ENCODE data around the gene SLC26A4. TPM values are rescaled to one million over a fixed set of nuclear protein-coding genes. Genes with fewer than 3 reads are reported as not detected.
A peak's percentile ranks its signal among the peaks of the same experiment; 100 is the strongest.

Gene SLC26A4
- total RNA-seq: under 1 TPM in 1 of 2 donors, not detected in 1; 0.42 TPM
- not detected for polyA plus RNA-seq (2013, experiment 1 of 2)
- 0.17 TPM for polyA plus RNA-seq (2013, experiment 2 of 2)
- long read RNA-seq, experiment 1: 0 reads
- long read RNA-seq, experiment 2: 0 reads
- long read RNA-seq, experiment 3: 0 reads
- long read RNA-seq, experiment 4: 0 reads

GRCh38 chr7:107660381-107661080 lies at the start of gene SLC26A4:
SLC26A4 (plus strand) TSS chr7:107660828; CDS start chr7:107661642, 814 bp downstream.
- H3K27me3 Mint-ChIP-seq (ENCODE audit: insufficient read depth): peaks cover 77% of the 10 kb centered on the region
- Histone ChIP-seq H3K36me3 (ENCODE audit: control insufficient read depth, insufficient read depth, low read length) (no peaks in the 10 kb centered on the region), H3K27ac (ENCODE audit: low read depth, low read length) (no peak within 1 kb of the TSS), H3K9ac (ENCODE audit: extremely low read depth, low read length, poor library complexity, severe bottlenecking) (no peak within 1 kb of the TSS), H3K4me1 (ENCODE audit: control insufficient read depth, insufficient read depth, low read length) (no peaks in the 10 kb centered on the region), H3K27me3 (ENCODE audit: control insufficient read depth, insufficient read depth, low read length, poor library complexity, severe bottlenecking) (peaks cover 70% of the 10 kb centered on the region), H3K9me3 (ENCODE audit: control insufficient read depth, low read length) (no peaks in the 10 kb centered on the region), H3K4me3 (ENCODE audit: low read length) (peak within 1 kb of the TSS; percentile 78)
- TF ChIP-seq CTCF (conservative IDR thresholded peaks at IDR 0.05): no peak
- H3K4me3 Mint-ChIP-seq: peak within 1 kb of the TSS; percentile 61
- WGBS, 2 experiments (ENCODE audit: insufficient coverage in 1 of 2, insufficient read length in 1 of 2): 2 to 3% methylated on average over 28 to 37 of the region's 37 CpGs
- H3K4me1 Mint-ChIP-seq: peaks cover 17% of the 10 kb centered on the region
- no peak within 1 kb of the TSS for H3K27ac Mint-ChIP-seq
- no peak for DNase-seq
- no peaks in the 10 kb centered on the region for H3K9me3 Mint-ChIP-seq
- no peaks in the 10 kb centered on the region for H3K36me3 Mint-ChIP-seq (ENCODE audit: low read depth)

GRCh38 chr7:107613439-107613838 lies 47.2 kb upstream of the SLC26A4 start:
- H3K4me1 ChIP-seq (ENCODE audit: control insufficient read depth, insufficient read depth, low read length): no peaks in the 10 kb centered on the region
- WGBS, 2 experiments (ENCODE audit: insufficient coverage in 1 of 2, insufficient read length in 1 of 2): 83 to 100% methylated on average over 1 of the region's 1 CpG
- H3K4me1 Mint-ChIP-seq: peaks cover 3% of the 10 kb centered on the region
- no peaks in the 10 kb centered on the region for H3K9me3 ChIP-seq (ENCODE audit: control insufficient read depth, low read length)
- no peak overlapping the region for H3K4me3 ChIP-seq (ENCODE audit: low read length)
- no peak overlapping the region for H3K9ac ChIP-seq (ENCODE audit: extremely low read depth, low read length, poor library complexity, severe bottlenecking)
- TF ChIP-seq CTCF (conservative IDR thresholded peaks at IDR 0.05): no peak
- H3K27ac ChIP-seq (ENCODE audit: low read depth, low read length): no peak overlapping the region
- peaks cover 39% of the 10 kb centered on the region for H3K36me3 ChIP-seq (ENCODE audit: control insufficient read depth, insufficient read depth, low read length)
- no peak overlapping the region for H3K4me3 Mint-ChIP-seq
- no peaks in the 10 kb centered on the region for H3K9me3 Mint-ChIP-seq
- peaks cover 25% of the 10 kb centered on the region for H3K36me3 Mint-ChIP-seq (ENCODE audit: low read depth)
- no peaks in the 10 kb centered on the region for H3K27me3 ChIP-seq (ENCODE audit: control insufficient read depth, insufficient read depth, low read length, poor library complexity, severe bottlenecking)
- H3K27ac Mint-ChIP-seq: no peak overlapping the region
- H3K27me3 Mint-ChIP-seq (ENCODE audit: insufficient read depth): no peaks in the 10 kb centered on the region
- DNase-seq: no peak

DNA sequence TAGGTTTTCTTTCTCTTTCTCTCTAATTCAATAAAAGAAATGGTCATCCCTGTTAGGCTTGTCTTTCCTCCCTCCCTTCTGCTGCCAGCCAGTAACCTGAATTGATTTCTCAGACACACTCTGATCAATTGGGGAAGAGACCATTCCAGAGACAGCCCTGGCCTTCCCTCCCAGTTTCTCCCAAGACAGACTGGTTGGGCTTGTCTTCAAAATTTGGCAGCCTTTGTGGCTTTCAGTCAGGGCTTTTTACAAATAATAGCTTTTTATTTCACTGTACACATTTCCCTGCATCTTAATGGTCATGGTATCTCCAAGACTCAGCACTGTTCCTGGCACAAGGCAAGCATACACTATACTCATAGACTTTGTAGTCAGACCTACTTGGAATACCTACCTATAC lies 46.7 kb upstream of the SLC26A4 start:
- H3K27me3 ChIP-seq (ENCODE audit: control insufficient read depth, insufficient read depth, low read length, poor library complexity, severe bottlenecking): no peaks in the 10 kb centered on the region
- no peaks in the 10 kb centered on the region for H3K9me3 ChIP-seq (ENCODE audit: control insufficient read depth, low read length)
- no peaks in the 10 kb centered on the region for H3K27me3 Mint-ChIP-seq (ENCODE audit: insufficient read depth)
- no peak overlapping the region for H3K9ac ChIP-seq (ENCODE audit: extremely low read depth, low read length, poor library complexity, severe bottlenecking)
- H3K4me3 Mint-ChIP-seq: no peak overlapping the region
- H3K4me1 Mint-ChIP-seq: peaks cover 3% of the 10 kb centered on the region
- H3K9me3 Mint-ChIP-seq: no peaks in the 10 kb centered on the region
- TF ChIP-seq CTCF (conservative IDR thresholded peaks at IDR 0.05): no peak
- DNase-seq: no peak
- peaks cover 44% of the 10 kb centered on the region for H3K36me3 ChIP-seq (ENCODE audit: control insufficient read depth, insufficient read depth, low read length)
- H3K27ac ChIP-seq (ENCODE audit: low read depth, low read length): no peak overlapping the region
- H3K36me3 Mint-ChIP-seq (ENCODE audit: low read depth): peaks cover 25% of the 10 kb centered on the region
- H3K4me1 ChIP-seq (ENCODE audit: control insufficient read depth, insufficient read depth, low read length): no peaks in the 10 kb centered on the region
- no peak overlapping the region for H3K4me3 ChIP-seq (ENCODE audit: low read length)
- H3K27ac Mint-ChIP-seq: no peak overlapping the region
